Effector memory CD4-positive, alpha-beta T cell (primary cell): ENCODE measurements around the gene NSF.
"Not testable (repeated sequence)": the region's sequence is repeated elsewhere in the genome, so short reads cannot be mapped to it uniquely, and the experiment has no call there.

ENCODE experiments used
- DNase-seq, 3 donors: peaks; one replicate each; pipeline ENCODE4 v3.0.0-alpha.2; 2020
- H3K27ac ChIP-seq: 2 replicates; pipeline ENCODE4 v1.7.0; 2013; ENCODE audit warnings: mild to moderate bottlenecking, low read length, moderate library complexity; ENCODE audit not compliant: insufficient read depth, poor library complexity, severe bottlenecking
- H3K27me3 ChIP-seq: replicated peaks from 2 replicates; pipeline ENCODE4 v1.7.0; 2013; ENCODE audit warnings: mild to moderate bottlenecking, low read length; ENCODE audit not compliant: insufficient read depth, control insufficient read depth, poor library complexity, severe bottlenecking
- H3K36me3 ChIP-seq: 2 replicates; pipeline ENCODE4 v1.7.0; 2013; ENCODE audit warnings: mild to moderate bottlenecking, low read length, moderate library complexity; ENCODE audit not compliant: control insufficient read depth, insufficient read depth
- H3K4me1 ChIP-seq: 2 replicates; pipeline ENCODE4 v1.7.0; 2013; ENCODE audit warnings: low read length, mild to moderate bottlenecking; ENCODE audit not compliant: control insufficient read depth, insufficient read depth, poor library complexity, severe bottlenecking
- H3K4me3 ChIP-seq: 2 replicates; pipeline ENCODE4 v1.7.0; 2013; ENCODE audit warnings: low read length, low read depth, mild to moderate bottlenecking; ENCODE audit not compliant: insufficient read depth, poor library complexity, severe bottlenecking
- H3K9me3 ChIP-seq: 2 replicates; pipeline ENCODE4 v1.7.0; 2013; ENCODE audit warnings: mild to moderate bottlenecking, low read length, moderate library complexity; ENCODE audit not compliant: control insufficient read depth

NSF gene

GRCh38 chr17:46696522-46696921 lies 106.1 kb downstream of the NSF start:
- not testable (repeated sequence) for H3K9me3 ChIP-seq, H3K36me3 ChIP-seq, H3K4me3 ChIP-seq, H3K27me3 ChIP-seq, DNase-seq, H3K4me1 ChIP-seq, H3K27ac ChIP-seq

GRCh38 chr17:46699014-46699413 lies 108.5 kb downstream of the NSF start:
- not testable (repeated sequence) for H3K9me3 ChIP-seq, H3K4me3 ChIP-seq, H3K36me3 ChIP-seq, H3K4me1 ChIP-seq, H3K27ac ChIP-seq, DNase-seq, H3K27me3 ChIP-seq

- DNase-seq: no peak
- Histone ChIP-seq H3K4me3 (no peak overlapping the region), H3K27me3 (no peaks in the 10 kb centered on the region), H3K36me3 (peaks cover 22% of the 10 kb centered on the region), H3K9me3 (no peaks in the 10 kb centered on the region), H3K27ac (no peak overlapping the region), H3K4me1 (no peaks in the 10 kb centered on the region)
These were observed 127.5 kb downstream of the NSF start for GRCh38 chr17:46717999-46718398.

GRCh38 chr17:46719891-46720290 lies 129.4 kb downstream of the NSF start:
- Histone ChIP-seq H3K27ac (no peak overlapping the region), H3K36me3 (peaks cover 15% of the 10 kb centered on the region), H3K27me3 (no peaks in the 10 kb centered on the region), H3K9me3 (no peaks in the 10 kb centered on the region), H3K4me3 (no peak overlapping the region), H3K4me1 (no peaks in the 10 kb centered on the region)
- no peak for DNase-seq

- no peak for DNase-seq
- H3K9me3 ChIP-seq: no peaks in the 10 kb centered on the region
- H3K4me1 ChIP-seq: no peaks in the 10 kb centered on the region
- H3K27me3 ChIP-seq: no peaks in the 10 kb centered on the region
- no peak overlapping the region for H3K27ac ChIP-seq
- H3K36me3 ChIP-seq: peaks cover 10% of the 10 kb centered on the region
- no peak overlapping the region for H3K4me3 ChIP-seq
These were observed 129.9 kb downstream of the NSF start for GRCh38 chr17:46720408-46720807.

- no peak for DNase-seq
- H3K9me3 ChIP-seq: no peaks in the 10 kb centered on the region
- no peaks in the 10 kb centered on the region for H3K4me1 ChIP-seq
- no peak overlapping the region for H3K4me3 ChIP-seq
- H3K27ac ChIP-seq: no peak overlapping the region
- H3K36me3 ChIP-seq: peaks cover 7% of the 10 kb centered on the region
- H3K27me3 ChIP-seq: no peaks in the 10 kb centered on the region
These were observed 132.3 kb downstream of the NSF start for GRCh38 chr17:46722662-46723285.

- Histone ChIP-seq H3K27ac (no peak overlapping the region), H3K36me3 (no peaks in the 10 kb centered on the region), H3K27me3 (no peaks in the 10 kb centered on the region), H3K9me3 (no peaks in the 10 kb centered on the region), H3K4me1 (no peaks in the 10 kb centered on the region), H3K4me3 (no peak overlapping the region)
- DNase-seq: no peak
These were observed 135.7 kb downstream of the NSF start for GRCh38 chr17:46726206-46726605.

- H3K27me3 ChIP-seq: no peaks in the 10 kb centered on the region
- no peak for DNase-seq
- no peaks in the 10 kb centered on the region for H3K9me3 ChIP-seq
- H3K36me3 ChIP-seq: no peaks in the 10 kb centered on the region
- no peaks in the 10 kb centered on the region for H3K4me1 ChIP-seq
- no peak overlapping the region for H3K4me3 ChIP-seq
- H3K27ac ChIP-seq: no peak overlapping the region
These were observed 137.3 kb downstream of the NSF start for GRCh38 chr17:46727572-46728348.

GRCh38 chr17:46730026-46730425 lies 139.6 kb downstream of the NSF start:
- Histone ChIP-seq H3K4me1 (no peaks in the 10 kb centered on the region), H3K9me3 (no peaks in the 10 kb centered on the region), H3K27me3 (no peaks in the 10 kb centered on the region), H3K27ac (no peak overlapping the region), H3K4me3 (no peak overlapping the region), H3K36me3 (no peaks in the 10 kb centered on the region)
- DNase-seq: no peak

- Histone ChIP-seq H3K4me3 (no peak overlapping the region), H3K27ac (no peak overlapping the region), H3K36me3 (no peaks in the 10 kb centered on the region), H3K4me1 (no peaks in the 10 kb centered on the region), H3K27me3 (no peaks in the 10 kb centered on the region), H3K9me3 (no peaks in the 10 kb centered on the region)
- DNase-seq: no peak
These were observed 140.2 kb downstream of the NSF start for GRCh38 chr17:46730679-46731078.
